ENCODE measurements around the gene CPEB4. TPM values are rescaled to one million over a fixed set of nuclear protein-coding genes. Genes with fewer than 3 reads are reported as not detected.

Gene CPEB4
- total RNA-seq, 1 donor from 2014 or later = 12.5 TPM

DNA sequence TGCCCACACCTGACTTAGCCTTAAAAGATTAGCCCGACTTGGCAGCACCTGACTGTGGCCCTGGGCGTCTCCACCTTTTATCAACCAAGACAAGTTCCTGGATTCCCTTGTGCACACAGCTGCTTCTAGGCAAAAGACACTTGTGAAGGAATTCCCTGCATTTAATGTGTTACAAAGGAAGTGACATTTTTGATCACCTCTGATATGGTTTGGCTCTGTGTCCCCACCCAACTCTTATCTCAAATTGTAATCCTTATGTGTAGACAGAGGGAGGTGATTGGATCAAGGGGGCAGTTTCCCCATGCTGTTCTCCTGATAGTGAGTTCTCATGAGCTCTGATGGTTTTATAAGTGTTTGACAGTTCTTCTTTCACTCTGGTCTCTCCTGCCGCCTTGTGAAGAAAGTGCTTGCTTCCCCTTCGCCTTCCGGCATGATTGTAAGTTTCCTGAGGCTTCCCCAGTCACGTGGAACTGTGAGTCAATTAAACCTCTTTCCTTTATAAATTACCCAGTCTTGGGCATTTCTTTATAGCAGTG lies 2.6 kb upstream of the CPEB4 start:
- H3K36me3 Mint-ChIP-seq = no peaks in the 10 kb centered on the region
- no peak for DNase-seq (ENCODE audit: low spot score)
- no peaks in the 10 kb centered on the region for H4K20me1 ChIP-seq (ENCODE audit: low read depth)
- H3K27me3 ChIP-seq = peaks cover 17% of the 10 kb centered on the region
- peaks cover 23% of the 10 kb centered on the region for H3K27me3 Mint-ChIP-seq (ENCODE audit: insufficient read depth, low read depth)
- H3K79me2 ChIP-seq (ENCODE audit: low read depth) = no peaks in the 10 kb centered on the region
- no peak overlapping the region for H3K27ac ChIP-seq
- peaks cover 8% of the 10 kb centered on the region for H3F3A ChIP-seq (ENCODE audit: low read depth)
- TF ChIP-seq EZH2 (IDR thresholded peaks at IDR 0.05) = no peak
- TF ChIP-seq, protein P1, sequence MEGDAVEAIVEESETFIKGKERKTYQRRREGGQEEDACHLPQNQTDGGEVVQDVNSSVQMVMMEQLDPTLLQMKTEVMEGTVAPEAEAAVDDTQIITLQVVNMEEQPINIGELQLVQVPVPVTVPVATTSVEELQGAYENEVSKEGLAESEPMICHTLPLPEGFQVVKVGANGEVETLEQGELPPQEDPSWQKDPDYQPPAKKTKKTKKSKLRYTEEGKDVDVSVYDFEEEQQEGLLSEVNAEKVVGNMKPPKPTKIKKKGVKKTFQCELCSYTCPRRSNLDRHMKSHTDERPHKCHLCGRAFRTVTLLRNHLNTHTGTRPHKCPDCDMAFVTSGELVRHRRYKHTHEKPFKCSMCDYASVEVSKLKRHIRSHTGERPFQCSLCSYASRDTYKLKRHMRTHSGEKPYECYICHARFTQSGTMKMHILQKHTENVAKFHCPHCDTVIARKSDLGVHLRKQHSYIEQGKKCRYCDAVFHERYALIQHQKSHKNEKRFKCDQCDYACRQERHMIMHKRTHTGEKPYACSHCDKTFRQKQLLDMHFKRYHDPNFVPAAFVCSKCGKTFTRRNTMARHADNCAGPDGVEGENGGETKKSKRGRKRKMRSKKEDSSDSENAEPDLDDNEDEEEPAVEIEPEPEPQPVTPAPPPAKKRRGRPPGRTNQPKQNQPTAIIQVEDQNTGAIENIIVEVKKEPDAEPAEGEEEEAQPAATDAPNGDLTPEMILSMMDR (IDR thresholded peaks at IDR 0.05) = no peak
- no peak for TF ChIP-seq EZH2phosphoT487 (IDR thresholded peaks at IDR 0.05)
- H3K4me1 ChIP-seq = no peaks in the 10 kb centered on the region
- H3K9me3 Mint-ChIP-seq = no peaks in the 10 kb centered on the region
- H3K27ac Mint-ChIP-seq = no peak overlapping the region
- H3K4me3 ChIP-seq = no peak overlapping the region
- no peaks in the 10 kb centered on the region for H3K9me3 ChIP-seq (ENCODE audit: low read depth)
- H3K36me3 ChIP-seq = no peaks in the 10 kb centered on the region
- no peak overlapping the region for H3K9ac ChIP-seq
- H3K4me1 Mint-ChIP-seq = peaks cover 18% of the 10 kb centered on the region
- no peak overlapping the region for H3K4me2 ChIP-seq
- no peak overlapping the region for H2AFZ ChIP-seq (replicated peaks)
- no peak overlapping the region for H3K4me3 Mint-ChIP-seq

DNA sequence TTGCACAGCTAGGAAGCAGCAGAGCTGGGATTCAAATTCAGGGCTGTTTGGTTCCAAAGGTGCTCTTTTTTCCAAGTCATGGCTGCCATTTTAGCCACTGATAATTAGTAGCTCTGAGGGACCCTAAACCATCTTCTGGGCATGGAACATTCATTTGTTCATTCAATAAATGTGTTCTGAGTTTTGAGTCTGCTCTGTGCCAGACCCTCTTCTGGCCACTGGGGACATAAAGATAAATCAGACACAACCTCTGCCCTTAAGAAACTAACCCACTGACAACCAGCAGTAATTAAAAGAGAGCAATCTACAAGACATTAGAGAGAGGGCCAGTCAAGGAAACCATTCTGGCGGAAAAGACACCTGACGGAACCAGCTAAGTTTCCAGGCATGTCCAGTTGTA lies 2.0 kb upstream of the CPEB4 start:
- H3K9ac ChIP-seq = no peak overlapping the region
- no peak overlapping the region for H2AFZ ChIP-seq (replicated peaks)
- H3K27me3 ChIP-seq = peaks cover 17% of the 10 kb centered on the region
- no peaks in the 10 kb centered on the region for H3K9me3 ChIP-seq (ENCODE audit: low read depth)
- no peaks in the 10 kb centered on the region for H4K20me1 ChIP-seq (ENCODE audit: low read depth)
- no peaks in the 10 kb centered on the region for H3K36me3 ChIP-seq
- no peak overlapping the region for H3K27ac ChIP-seq
- H3K4me3 ChIP-seq = no peak overlapping the region
- Mint-ChIP-seq H3K4me3 (no peak overlapping the region), H3K36me3 (no peaks in the 10 kb centered on the region), H3K27me3 (ENCODE audit: insufficient read depth, low read depth) (peaks cover 23% of the 10 kb centered on the region), H3K27ac (no peak overlapping the region), H3K9me3 (no peaks in the 10 kb centered on the region), H3K4me1 (peaks cover 22% of the 10 kb centered on the region)
- H3K4me2 ChIP-seq = no peak overlapping the region
- H3K4me1 ChIP-seq = no peaks in the 10 kb centered on the region
- H3F3A ChIP-seq (ENCODE audit: low read depth) = peaks cover 8% of the 10 kb centered on the region
- TF ChIP-seq, protein P1 (IDR thresholded peaks at IDR 0.05) = peak; percentile 10
- no peak for TF ChIP-seq EZH2phosphoT487 (IDR thresholded peaks at IDR 0.05)
- no peaks in the 10 kb centered on the region for H3K79me2 ChIP-seq (ENCODE audit: low read depth)
- no peak for DNase-seq (ENCODE audit: low spot score)

DNA sequence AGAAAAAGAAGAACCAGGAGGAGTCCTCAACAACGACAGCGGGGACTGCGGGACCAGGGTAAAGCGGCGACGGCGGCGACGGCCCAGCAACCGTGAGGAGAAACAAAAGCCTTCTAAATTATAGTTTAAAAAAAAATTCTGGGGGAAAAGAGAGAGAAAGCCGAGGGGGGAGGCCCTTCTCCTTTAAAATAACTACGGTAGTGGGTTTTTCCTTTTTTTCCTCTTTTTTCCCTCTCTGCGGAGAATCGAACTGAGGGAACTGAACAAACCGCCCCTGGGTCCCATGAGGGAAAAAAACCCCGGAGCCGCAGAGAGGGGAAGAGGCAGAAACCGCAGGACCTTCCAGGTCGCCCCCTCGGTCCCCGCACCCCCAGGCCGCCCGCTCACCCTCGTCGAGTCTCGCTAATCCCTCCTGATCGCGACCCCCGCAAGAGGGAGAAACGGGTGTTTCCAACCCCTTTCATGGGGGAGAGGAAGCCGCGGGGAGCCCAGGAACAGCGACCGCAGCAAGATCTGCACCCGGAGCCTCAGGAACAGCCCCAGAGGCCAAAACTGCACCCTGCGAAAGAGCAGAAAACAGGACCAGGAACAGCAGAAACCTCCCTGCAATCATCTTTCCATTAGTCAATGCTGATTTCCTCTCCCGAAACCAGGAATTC lies 453 bp downstream of the CPEB4 start:
- peak overlapping the region; percentile 38 for H2AFZ ChIP-seq (replicated peaks)
- no peaks in the 10 kb centered on the region for H3K36me3 ChIP-seq
- no peak overlapping the region for H3K9ac ChIP-seq
- H3K4me3 ChIP-seq = peak overlapping the region; percentile 91
- Mint-ChIP-seq H3K9me3 (no peaks in the 10 kb centered on the region), H3K27me3 (ENCODE audit: insufficient read depth, low read depth) (peaks cover 20% of the 10 kb centered on the region), H3K4me1 (peaks cover 30% of the 10 kb centered on the region), H3K36me3 (no peaks in the 10 kb centered on the region), H3K4me3 (peak overlapping the region; percentile 96), H3K27ac (no peak overlapping the region)
- no peaks in the 10 kb centered on the region for H3K79me2 ChIP-seq (ENCODE audit: low read depth)
- H3K4me1 ChIP-seq = no peaks in the 10 kb centered on the region
- no peak overlapping the region for H3K27ac ChIP-seq
- H3K27me3 ChIP-seq = peaks cover 17% of the 10 kb centered on the region
- TF ChIP-seq EZH2phosphoT487 (IDR thresholded peaks at IDR 0.05) = no peak
- peak; percentile 53 for TF ChIP-seq EZH2 (IDR thresholded peaks at IDR 0.05)
- TF ChIP-seq, protein P1 (IDR thresholded peaks at IDR 0.05) = no peak
- H4K20me1 ChIP-seq (ENCODE audit: low read depth) = no peaks in the 10 kb centered on the region
- DNase-seq (ENCODE audit: low spot score) = peak; percentile 41
- H3K9me3 ChIP-seq (ENCODE audit: low read depth) = no peaks in the 10 kb centered on the region
- peak overlapping the region; percentile 91 for H3K4me2 ChIP-seq
- peaks cover 8% of the 10 kb centered on the region for H3F3A ChIP-seq (ENCODE audit: low read depth)
